ENCODE measurements around the gene PAIP2B.
"Not testable (repeated sequence)": the region's sequence is repeated elsewhere in the genome, so short reads cannot be mapped to it uniquely, and the experiment has no call there.

PAIP2B gene

GRCh38 chr2:71216501-71216900, 10.4 kb downstream of the PAIP2B start:
- no peak for DNase-seq (ENCODE audit: low read depth)

DNA sequence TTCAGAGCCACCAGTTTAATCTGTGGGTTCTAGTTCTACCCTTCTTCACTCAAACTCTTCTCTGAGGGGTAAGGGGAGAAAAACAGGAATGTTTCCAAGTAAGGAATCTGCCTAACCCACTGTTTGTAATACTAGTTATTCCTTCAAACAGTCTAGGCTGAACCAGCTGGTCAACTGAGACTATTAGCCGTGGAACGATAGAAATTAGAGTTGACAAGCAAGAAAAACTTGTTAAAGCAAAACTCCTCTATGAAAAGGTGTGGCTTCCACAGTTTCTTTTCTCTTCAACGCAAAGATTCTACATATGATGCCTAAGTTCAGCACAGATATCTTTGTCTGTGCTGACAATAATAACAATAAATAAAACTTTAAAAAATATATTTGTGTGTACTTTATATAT, 11.5 kb downstream of the PAIP2B start:
- DNase-seq (ENCODE audit: low read depth) = no peak

GRCh38 chr2:71212336-71212735, 14.6 kb downstream of the PAIP2B start:
- DNase-seq (ENCODE audit: low read depth) = no peak

GRCh38 chr2:71210292-71210691, 16.6 kb downstream of the PAIP2B start:
- DNase-seq (ENCODE audit: low read depth) = no peak

GRCh38 chr2:71208756-71209155, 18.1 kb downstream of the PAIP2B start:
- DNase-seq (ENCODE audit: low read depth) = no peak

DNA sequence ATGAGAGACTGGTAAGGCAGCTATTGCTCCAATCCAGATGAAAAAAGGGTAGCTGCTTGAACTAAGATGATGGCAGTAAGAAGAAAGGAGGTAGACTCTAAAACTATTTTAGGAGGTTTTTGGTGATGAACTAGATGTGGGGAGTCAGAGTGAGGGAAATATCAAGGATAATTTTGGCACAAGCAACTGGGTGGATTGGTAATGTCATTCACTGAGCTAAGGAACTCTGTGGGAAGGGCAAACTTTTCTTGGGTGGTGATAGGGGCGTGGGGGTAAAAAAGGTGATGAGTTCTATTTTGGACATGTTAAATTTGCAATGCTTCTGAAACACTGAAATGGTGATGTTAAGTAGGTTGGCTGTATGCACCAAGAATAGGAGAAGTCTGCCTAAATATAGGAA, 19.3 kb downstream of the PAIP2B start:
- no peak for DNase-seq (ENCODE audit: low read depth)

GRCh38 chr2:71206271-71206670, 20.6 kb downstream of the PAIP2B start:
- DNase-seq (ENCODE audit: low read depth) = no peak

DNA sequence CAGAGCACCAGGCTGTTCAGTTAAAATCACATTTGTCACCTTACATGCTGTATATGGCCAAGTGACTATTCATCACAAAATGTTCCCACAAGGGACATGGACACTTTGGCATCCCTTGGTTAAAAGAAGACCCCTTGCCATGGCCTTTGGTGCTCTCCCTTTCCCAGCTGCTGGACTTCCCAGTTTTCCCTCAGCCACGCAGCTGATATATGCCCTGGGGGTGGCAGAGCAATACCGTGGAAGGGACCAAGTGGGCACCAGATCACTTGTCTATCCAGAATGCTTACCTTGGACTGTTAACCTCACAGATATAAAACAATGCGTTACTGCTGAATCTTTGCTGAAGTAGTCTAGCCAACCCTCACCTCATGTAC, 35.3 kb downstream of the PAIP2B start:
- no peak for DNase-seq (ENCODE audit: low read depth)

DNA sequence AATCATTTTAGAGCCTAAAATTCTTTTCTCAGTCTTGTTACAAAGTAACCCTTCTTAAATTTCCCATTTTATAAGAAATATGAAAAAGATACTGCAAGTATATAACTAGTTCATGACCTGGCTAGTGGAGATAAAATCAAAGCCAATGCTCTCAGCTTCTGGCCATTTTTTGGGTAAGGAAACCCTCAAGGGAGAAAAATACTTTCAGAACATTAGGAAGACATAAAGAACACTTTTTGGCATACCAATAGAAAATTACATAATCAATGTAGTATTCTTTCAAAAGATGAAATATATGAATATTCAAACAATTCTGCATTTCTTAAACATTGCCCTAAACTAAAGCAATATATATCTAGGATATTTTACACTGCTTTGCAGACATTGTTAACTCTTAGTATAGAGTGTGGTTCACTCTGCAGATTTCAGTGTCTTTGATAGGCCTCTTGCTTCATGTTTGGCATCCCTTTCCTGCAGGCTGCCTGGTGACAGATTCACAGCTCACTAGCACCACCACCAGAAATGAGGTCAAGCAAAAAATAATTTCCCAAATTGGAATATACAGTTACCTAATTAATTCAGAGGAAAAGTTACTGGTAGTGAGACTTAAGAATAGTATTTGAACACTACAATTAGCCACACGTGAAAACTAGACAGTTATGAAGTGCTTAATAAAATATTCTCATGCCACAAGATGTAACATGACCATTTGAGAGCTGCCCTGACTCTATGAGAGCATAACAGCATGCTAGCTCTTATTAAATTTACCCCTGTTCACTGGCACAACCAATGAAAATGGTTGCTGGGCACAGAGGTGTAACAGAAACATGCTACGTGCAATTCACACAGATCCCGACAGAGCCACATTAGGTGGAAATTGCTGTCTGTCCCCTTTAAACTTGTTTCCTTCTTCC, 36.0 kb downstream of the PAIP2B start:
- DNase-seq (ENCODE audit: low read depth) = no peak

GRCh38 chr2:71187589-71187988, 39.3 kb downstream of the PAIP2B start:
- no peak for DNase-seq (ENCODE audit: low read depth)

- no peak for DNase-seq (ENCODE audit: low read depth)
These were observed 39.9 kb downstream of the PAIP2B start for GRCh38 chr2:71186973-71187372.

- DNase-seq (ENCODE audit: low read depth) = not testable (repeated sequence)
These were observed 43.4 kb downstream of the PAIP2B start for GRCh38 chr2:71183306-71184115.

DNA sequence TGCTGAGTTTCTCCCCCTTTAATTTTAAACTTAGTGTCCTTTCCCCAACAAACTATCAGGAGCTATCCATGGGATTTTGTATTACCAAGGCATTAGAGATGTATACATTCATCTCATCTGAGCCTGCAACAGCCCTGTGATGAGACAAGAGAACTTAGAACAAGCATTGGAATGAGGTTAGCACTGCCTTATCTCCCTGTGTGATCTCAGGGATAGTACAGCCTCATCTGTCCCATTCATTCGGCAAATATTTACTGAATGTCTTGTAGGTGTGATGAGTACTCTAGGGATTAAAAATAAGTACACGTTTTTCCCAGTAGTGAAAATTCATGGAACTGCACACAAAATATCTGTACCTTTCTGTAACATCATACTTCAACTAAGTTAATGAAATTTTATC, 45.6 kb downstream of the PAIP2B start:
- no peak for DNase-seq (ENCODE audit: low read depth)

GRCh38 chr2:71178836-71179235, 48.1 kb downstream of the PAIP2B start:
- DNase-seq (ENCODE audit: low read depth) = not testable (repeated sequence)

GRCh38 chr2:71174207-71174606, 52.7 kb downstream of the PAIP2B start:
- no peak for DNase-seq (ENCODE audit: low read depth)

DNA sequence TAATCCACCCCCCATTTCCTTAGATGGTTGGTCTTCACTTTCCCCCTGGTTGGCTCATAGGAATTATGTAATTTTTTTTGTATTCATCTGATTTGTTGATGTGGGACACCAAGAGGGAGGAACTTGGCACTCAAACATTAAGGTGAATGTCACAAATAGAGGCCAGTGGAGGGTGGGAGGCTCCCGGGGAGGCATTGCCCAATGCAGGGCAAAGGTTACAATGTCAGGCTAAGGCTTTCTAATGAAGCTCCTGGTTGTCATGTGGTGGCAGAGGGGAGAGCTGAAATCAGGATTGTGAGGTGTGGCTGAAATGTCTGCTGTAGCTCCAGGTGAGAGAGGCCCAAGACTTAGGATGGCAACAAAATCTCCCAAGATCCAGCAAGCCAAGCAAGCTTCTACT, 53.8 kb downstream of the PAIP2B start:
- DNase-seq (ENCODE audit: low read depth) = no peak

DNA sequence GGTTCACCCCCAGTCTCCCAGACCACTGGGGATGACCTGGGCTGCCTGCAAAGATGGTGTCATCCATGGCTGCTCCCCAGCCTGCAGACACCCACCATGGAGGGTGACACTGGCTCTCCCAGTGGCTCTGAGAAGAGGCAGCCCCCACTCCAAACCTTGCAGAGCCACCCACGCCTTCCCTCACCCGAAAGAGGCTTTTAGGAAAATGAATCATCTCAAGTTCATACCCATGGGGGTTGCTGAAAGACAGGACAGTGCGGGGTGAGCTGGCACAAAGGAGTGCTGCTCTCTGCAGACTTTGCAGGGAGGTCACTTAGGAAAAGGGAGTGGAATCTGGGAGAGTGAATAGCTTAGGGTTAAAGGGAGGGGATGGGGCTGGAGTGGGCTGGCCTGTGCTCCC, 60.1 kb downstream of the PAIP2B start:
- no peak for DNase-seq (ENCODE audit: low read depth)

DNA sequence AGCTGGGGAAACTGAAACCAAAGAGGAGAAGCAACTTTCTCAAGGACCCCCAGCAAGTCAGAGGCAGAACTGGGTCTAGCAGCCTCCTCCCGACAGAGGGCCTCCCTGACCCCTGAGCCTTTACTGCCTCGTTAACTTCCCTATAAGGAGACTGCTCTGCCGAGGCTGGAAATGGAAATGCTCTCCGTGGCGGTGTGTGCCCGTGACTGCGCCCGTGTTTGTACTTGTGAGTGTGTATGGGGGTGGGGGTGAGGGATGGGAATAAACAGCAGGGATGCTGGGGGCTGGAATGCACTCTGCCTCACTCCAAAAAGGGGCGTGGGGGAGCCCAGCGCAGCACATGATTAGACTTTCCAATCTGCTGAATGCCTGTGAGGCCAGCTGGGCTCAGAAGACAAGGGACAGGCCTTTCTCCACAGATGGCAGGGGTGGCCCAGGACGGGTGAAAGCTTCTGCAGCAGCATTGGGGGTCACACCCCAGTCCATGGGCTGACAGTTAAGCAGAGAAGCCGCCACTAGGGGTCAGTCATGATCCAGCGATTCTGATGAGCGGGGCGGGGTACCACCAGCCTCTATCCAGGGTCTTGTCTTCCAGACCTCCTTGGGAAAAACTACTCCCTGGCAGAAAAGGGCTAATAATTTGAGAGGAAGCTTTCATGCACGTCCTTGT, 69.6 kb downstream of the PAIP2B start:
- no peak for DNase-seq (ENCODE audit: low read depth)

GRCh38 chr2:71156573-71156972, 70.3 kb downstream of the PAIP2B start:
- DNase-seq (ENCODE audit: low read depth) = no peak

DNA sequence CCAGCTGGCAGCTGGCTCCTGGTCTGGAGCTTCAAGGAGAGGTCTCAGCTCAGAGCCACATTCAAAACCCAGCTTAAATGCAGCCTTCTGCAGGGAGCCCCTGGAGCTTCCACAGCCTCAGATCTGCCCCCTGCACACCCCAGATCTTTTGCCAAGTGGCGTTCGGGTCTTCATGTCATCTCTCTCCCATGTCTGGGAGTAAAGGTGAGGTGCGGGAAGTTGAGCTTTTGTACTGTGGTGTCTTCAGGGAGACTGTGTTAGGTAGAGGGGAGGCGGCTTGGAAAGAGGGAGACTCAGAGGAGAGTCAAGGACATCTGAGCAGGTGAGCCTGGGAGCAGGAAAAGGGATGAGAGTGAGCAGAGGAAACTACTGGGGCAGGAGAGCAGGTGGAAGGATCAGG, 71.1 kb downstream of the PAIP2B start:
- DNase-seq (ENCODE audit: low read depth) = no peak

DNA sequence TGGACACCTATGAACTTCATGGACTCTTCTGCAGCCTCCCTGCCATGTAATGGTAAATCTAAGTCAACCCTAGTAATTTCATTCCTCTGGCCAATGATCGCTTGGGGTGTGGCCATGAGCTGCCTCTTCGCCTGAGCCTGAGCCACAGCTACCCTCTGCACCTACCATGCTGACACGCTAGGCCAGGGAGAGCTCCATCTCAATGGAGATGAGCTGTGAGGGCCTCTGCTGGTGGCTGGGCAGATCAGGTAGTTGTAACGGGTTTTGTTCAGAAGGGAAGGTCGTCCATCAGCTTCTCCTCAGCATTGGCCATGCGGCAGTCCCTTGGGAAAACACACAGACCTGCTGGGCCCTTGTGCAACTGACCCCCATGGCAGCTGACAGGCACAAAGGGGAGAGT, 72.1 kb downstream of the PAIP2B start:
- no peak for DNase-seq (ENCODE audit: low read depth)

GRCh38 chr2:71154279-71154678, 72.6 kb downstream of the PAIP2B start:
- DNase-seq (ENCODE audit: low read depth) = no peak
